Spleen (tissue), 11 donors: ENCODE data around the gene POMGNT2. TPM values are rescaled to one million over a fixed set of nuclear protein-coding genes. Genes with fewer than 3 reads are reported as not detected.

ENCODE experiments used
- DNase-seq: peaks from one replicate; pipeline ENCODE4 v3.0.0-alpha.2; 2020
- H3K27ac ChIP-seq, 8 donors: fragments of 200-600 bp; sonication (generic) in 7 of 8; 1 replicate in 4 of 8; 2 replicates in 4 of 8; pipeline versions ENCODE4 v1.5.0 to v1.8.0; 2016 to 2021; ENCODE audit warnings: inconsistent platforms in 4 of 8, mild to moderate bottlenecking in 4 of 8, moderate library complexity in 1 of 8
- H3K27me3 ChIP-seq, 7 donors: fragments of 200-600 bp; sonication (generic) in 6 of 7; replicated peaks in 1 of 7; 1 replicate in 4 of 7; 2 replicates in 3 of 7; pipeline versions ENCODE4 v1.5.0 to v1.8.0; 2016 to 2021; ENCODE audit warnings: inconsistent platforms in 3 of 7, mild to moderate bottlenecking in 1 of 7
- H3K36me3 ChIP-seq, 6 donors: fragments of 200-600 bp; sonication (generic) in 5 of 6; 1 replicate in 4 of 6; 2 replicates in 2 of 6; pipeline versions ENCODE4 v1.5.0 to v1.8.0; 2016 to 2021; ENCODE audit warnings: inconsistent platforms in 2 of 6
- H3K4me1 ChIP-seq, 6 donors: fragments of 200-600 bp; sonication (generic) in 5 of 6; 1 replicate in 3 of 6; 2 replicates in 3 of 6; pipeline versions ENCODE4 v1.5.0 to v1.8.0; 2016 to 2021; ENCODE audit warnings: inconsistent platforms in 3 of 6
- H3K4me3 ChIP-seq, 8 donors: fragments of 200-600 bp; sonication (generic) in 7 of 8; 1 replicate in 4 of 8; 2 replicates in 4 of 8; pipeline versions ENCODE4 v1.5.0 to v1.8.0; 2016 to 2021; ENCODE audit warnings: inconsistent platforms in 4 of 8, mild to moderate bottlenecking in 4 of 8, moderate library complexity in 2 of 8
- H3K9me3 ChIP-seq, 8 donors: fragments of 200-600 bp; sonication (generic) in 7 of 8; 1 replicate in 4 of 8; 2 replicates in 4 of 8; pipeline versions ENCODE4 v1.5.0 to v1.8.0; 2016 to 2021; ENCODE audit warnings: inconsistent platforms in 4 of 8
- POLR2A ChIP-seq, 3 donors: fragments of 450-650 bp; IDR thresholded peaks; one replicate each; pipeline ENCODE4 v1.5.1; 2017; ENCODE audit warnings: antibody characterized with exemption in 3 of 3, mild to moderate bottlenecking in 1 of 3
- POLR2AphosphoS5 ChIP-seq, 3 donors: sonication (generic); formaldehyde crosslinking; IDR thresholded peaks; one replicate each; pipeline ENCODE4 v1.5.1; 2017; ENCODE audit warnings: antibody characterized with exemption in 3 of 3
- WGBS, 5 donors: extraction: QIAGEN DNeasy Blood & Tissue Kit in 3 of 5; methylation state at CpG; one replicate each; pipeline versions ENCODE4 v1.1.5 to v1.1.7; 2013 to 2018; 5-methylcytosine and 5-hydroxymethylcytosine counted together
- intact Hi-C: fragments of 100-400 bp; cut with DNase I; formaldehyde crosslinking; loops from one replicate; pipeline ENCODE4 v1.15.0; 2023; ENCODE audit warnings: low total_unique reads
- polyA plus RNA-seq, 3 donors: library from polyadenylated mRNA; stranded (reverse); fragments of 200-250 nt; gene quantifications; one replicate each; pipeline ENCODE4 v1.2.1, GENCODE V29; 2013
- total RNA-seq, 7 donors: library from RNA; depleted of rRNA in 3 of 7; stranded (reverse); fragments of >200 nt in 3 of 7; fragmentation: NEBNext Ultra II Directional in 4 of 7; extraction: Animal tissue kit (Norgen Biotek cat#: 25700) in 4 of 7; gene quantifications; one replicate each; pipeline versions ENCODE4 v1.1.0 to v1.2.1, GENCODE V29; 2016 to 2021
- TF ChIP-seq, protein P1 (sequence below), 11 experiments: fragments of 200-600 bp in 7 of 11; fragments of 450-650 bp in 4 of 11; sonication (generic) in 4 of 11; IDR thresholded peaks in 8 of 11; conservative IDR thresholded peaks in 3 of 11; 1 replicate in 7 of 11; 2 replicates in 4 of 11; pipeline versions ENCODE4 v1.4.0 to v1.8.0; 2016 to 2021; ENCODE audit warnings: antibody characterized with exemption in 11 of 11, inconsistent platforms in 4 of 11, mild to moderate bottlenecking in 1 of 11
- donor health status: healthy with polysubstance abuse.
- donor health status: DM: no; HTN: no; CAD: no; lungs with moderate emphysema.
- donor health status: DM: no; HTN: no; CAD: no.
- donor health status: Bipolar disorder and iron deficiency.
- donor health status: healthy.
- donor health status: DM: no; HTN: no; CAD: no.
- donor health status: DM: yes; HTN: yes; CAD: no.

Gene POMGNT2
- total and polyA plus RNA-seq, 10 donors, result 2.3 to 13.6 (median 6.4) TPM

DNA sequence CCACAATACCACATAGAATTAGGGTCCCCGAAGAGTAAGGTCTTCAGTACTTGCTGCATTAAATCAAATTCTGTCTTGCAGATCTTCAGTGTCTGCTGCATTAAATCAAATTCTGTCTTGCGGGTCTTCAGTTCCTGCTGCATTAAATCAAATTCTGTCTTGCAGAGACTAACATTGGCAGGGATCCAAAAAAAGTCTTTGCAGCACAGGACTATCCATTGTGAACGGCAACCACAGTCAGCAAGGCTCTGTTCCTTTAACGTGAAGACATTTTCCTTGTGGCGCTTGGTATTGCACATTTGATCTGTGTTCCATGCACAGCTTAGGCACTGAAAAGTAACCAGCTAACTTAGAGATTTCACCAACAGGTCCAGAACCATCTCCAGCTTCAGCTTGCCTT is 46.8 kb upstream of the POMGNT2 start:
- H3K9me3 ChIP-seq, result no peaks in the 10 kb centered on the region
- DNase-seq, result no peak
- intact Hi-C loops, result no loop called here
- TF ChIP-seq POLR2AphosphoS5 (IDR thresholded peaks at IDR 0.05), result no peak
- TF ChIP-seq, protein P1, sequence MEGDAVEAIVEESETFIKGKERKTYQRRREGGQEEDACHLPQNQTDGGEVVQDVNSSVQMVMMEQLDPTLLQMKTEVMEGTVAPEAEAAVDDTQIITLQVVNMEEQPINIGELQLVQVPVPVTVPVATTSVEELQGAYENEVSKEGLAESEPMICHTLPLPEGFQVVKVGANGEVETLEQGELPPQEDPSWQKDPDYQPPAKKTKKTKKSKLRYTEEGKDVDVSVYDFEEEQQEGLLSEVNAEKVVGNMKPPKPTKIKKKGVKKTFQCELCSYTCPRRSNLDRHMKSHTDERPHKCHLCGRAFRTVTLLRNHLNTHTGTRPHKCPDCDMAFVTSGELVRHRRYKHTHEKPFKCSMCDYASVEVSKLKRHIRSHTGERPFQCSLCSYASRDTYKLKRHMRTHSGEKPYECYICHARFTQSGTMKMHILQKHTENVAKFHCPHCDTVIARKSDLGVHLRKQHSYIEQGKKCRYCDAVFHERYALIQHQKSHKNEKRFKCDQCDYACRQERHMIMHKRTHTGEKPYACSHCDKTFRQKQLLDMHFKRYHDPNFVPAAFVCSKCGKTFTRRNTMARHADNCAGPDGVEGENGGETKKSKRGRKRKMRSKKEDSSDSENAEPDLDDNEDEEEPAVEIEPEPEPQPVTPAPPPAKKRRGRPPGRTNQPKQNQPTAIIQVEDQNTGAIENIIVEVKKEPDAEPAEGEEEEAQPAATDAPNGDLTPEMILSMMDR (IDR thresholded peaks at IDR 0.05 in 8 of 11, conservative IDR thresholded peaks at IDR 0.05 in 3 of 11), result no peak
- no peak for TF ChIP-seq POLR2A (IDR thresholded peaks at IDR 0.05)
- H3K36me3 ChIP-seq, result no peaks in the 10 kb centered on the region
- peaks cover 0 to 11% (median 0%) of the 10 kb centered on the region in 7 donors for H3K27me3 ChIP-seq
- WGBS, 5 donors, result 16 to 39% (median 25%) methylated on average over 5 of the region's 5 CpGs
- H3K4me1 ChIP-seq, result peaks cover 0 to 8% (median 2%) of the 10 kb centered on the region in 6 donors
- no peak overlapping the region for H3K27ac ChIP-seq
- H3K4me3 ChIP-seq, result no peak overlapping the region

DNA sequence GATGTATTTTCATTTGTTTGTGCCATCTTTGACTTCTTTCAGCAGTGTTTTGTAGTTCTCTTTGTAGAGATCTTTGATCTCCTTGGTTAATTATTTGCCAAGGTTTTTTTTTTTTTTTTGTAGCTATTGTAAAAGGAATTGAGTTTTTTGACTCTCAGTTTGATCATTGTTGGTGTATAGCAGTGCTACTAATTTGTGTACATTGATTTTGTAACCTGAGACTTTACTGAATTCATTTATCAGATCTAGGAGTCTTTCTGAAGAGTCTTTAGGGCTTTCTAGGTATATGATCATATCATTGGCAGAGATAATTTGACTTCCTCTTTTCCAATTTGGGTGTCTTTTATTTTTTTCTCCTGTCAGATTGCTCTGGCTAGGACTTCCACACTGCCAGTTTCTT is 42.2 kb upstream of the POMGNT2 start:
- Histone ChIP-seq H3K9me3 (no peaks in the 10 kb centered on the region), H3K4me3 (no peak overlapping the region), H3K4me1 (peaks cover 0 to 5% (median 2%) of the 10 kb centered on the region in 6 donors), H3K27me3 (peaks cover 0 to 11% (median 0%) of the 10 kb centered on the region in 7 donors), H3K27ac (no peak overlapping the region), H3K36me3 (no peaks in the 10 kb centered on the region)
- intact Hi-C loops, result no loop called here
- TF ChIP-seq, protein P1 (IDR thresholded peaks at IDR 0.05 in 8 of 11, conservative IDR thresholded peaks at IDR 0.05 in 3 of 11), result no peak
- TF ChIP-seq POLR2A (IDR thresholded peaks at IDR 0.05) (no peak), POLR2AphosphoS5 (IDR thresholded peaks at IDR 0.05) (no peak)
- DNase-seq, result no peak

DNA sequence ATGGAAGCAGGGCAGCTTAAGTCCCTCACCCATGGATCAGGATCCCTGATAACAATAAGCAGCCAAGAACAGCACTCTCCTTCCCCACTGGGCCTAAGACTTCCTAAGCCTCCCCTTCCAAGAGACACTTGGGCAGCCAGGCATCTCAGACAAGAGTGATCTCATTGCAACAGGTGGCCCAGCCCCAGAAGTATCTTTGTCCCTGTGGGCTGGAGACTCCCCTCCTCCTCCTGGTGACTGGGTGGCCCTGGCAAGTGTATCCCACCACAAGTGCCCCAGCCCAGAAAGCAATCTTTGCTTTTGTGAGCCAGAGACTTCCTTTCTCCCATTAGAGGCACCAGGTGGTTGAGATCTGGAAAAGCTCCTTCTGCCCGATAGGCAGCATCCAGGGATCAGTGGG is 40.7 kb upstream of the POMGNT2 start:
- no peak for DNase-seq
- intact Hi-C loops, result no loop called here
- peaks cover 0 to 7% (median 0%) of the 10 kb centered on the region in 7 donors for H3K27me3 ChIP-seq
- H3K36me3 ChIP-seq, result no peaks in the 10 kb centered on the region
- H3K4me3 ChIP-seq, result no peak overlapping the region
- no peaks in the 10 kb centered on the region for H3K4me1 ChIP-seq
- no peak for TF ChIP-seq POLR2A (IDR thresholded peaks at IDR 0.05)
- no peak for TF ChIP-seq POLR2AphosphoS5 (IDR thresholded peaks at IDR 0.05)
- H3K9me3 ChIP-seq, result no peaks in the 10 kb centered on the region
- no peak overlapping the region for H3K27ac ChIP-seq
- 73 to 100% (median 93%) methylated on average over 1 of the region's 1 CpG for WGBS, 5 donors

DNA sequence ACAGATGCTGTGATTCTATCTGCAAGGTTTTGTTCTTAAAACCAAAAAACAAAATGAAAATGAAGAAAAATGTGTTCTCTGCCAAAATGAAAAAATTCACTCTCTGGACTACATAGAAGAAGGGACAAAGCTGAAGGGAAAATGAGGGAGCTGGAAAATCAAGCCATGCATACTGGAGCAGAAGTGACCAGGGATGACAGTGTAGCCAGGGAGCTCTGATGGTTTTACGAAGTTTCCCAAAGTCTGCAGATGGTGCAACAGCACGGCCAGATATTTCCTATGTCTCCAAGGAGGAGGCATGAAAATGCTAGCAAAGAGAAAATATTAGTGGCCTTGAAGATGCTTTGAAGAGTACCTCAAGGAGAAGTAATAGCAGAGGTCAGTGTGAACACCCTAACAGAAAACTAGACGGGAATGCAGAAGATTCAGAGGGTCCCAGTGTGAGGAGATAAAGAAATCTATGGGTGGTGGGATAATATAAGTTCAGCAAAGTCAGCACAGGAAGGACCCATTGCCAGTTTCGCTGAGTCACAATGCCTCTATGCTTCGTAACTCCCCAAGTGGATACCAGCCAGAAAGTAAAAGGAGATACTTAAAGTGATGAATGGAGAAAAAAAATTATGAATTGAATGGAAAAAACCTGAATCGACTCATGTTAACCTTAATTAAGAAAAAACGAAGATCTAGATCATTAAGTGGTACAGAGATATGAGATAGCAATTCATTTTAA is 39.0 kb upstream of the POMGNT2 start:
- WGBS, 5 donors, result 41 to 67% (median 45%) methylated on average over 7 of the region's 7 CpGs
- intact Hi-C loops, result no loop called here
- Histone ChIP-seq H3K4me1 (no peaks in the 10 kb centered on the region), H3K27me3 (no peaks in the 10 kb centered on the region), H3K36me3 (no peaks in the 10 kb centered on the region), H3K9me3 (no peaks in the 10 kb centered on the region), H3K27ac (no peak overlapping the region), H3K4me3 (no peak overlapping the region)
- DNase-seq, result no peak
- TF ChIP-seq POLR2AphosphoS5 (IDR thresholded peaks at IDR 0.05), result no peak
- TF ChIP-seq, protein P1 (IDR thresholded peaks at IDR 0.05 in 8 of 11, conservative IDR thresholded peaks at IDR 0.05 in 3 of 11), result no peak
